ENCODE measurements around the gene ZNRF2. TPM values are rescaled to one million over a fixed set of nuclear protein-coding genes. Genes with fewer than 3 reads are reported as not detected.

Gene ZNRF2
- total and polyA plus RNA-seq, 10 of the 15 experiments (the other 5 are each of a cell fraction or from before 2014, with no cell fraction given), result 1.2 to 20.4 (median 9.5) TPM

- peak; percentile 40; the same call in 1 of the 2 replicates for TF ChIP-seq YY1 (IDR thresholded peaks at IDR 0.05; ENCODE audit: low read depth, low read length)
- peak; percentile 6; the same call in 1 of the 2 replicates for TF ChIP-seq SMARCA5 (IDR thresholded peaks at IDR 0.05)
- TF ChIP-seq TCF3 (IDR thresholded peaks at IDR 0.05; ENCODE audit: borderline replicate concordance, insufficient read depth, low read depth, low read length), result peak; percentile 4; the same call in 1 of the 2 replicates
- no peak for TF ChIP-seq RCOR1 (conservative IDR thresholded peaks at IDR 0.05; ENCODE audit: low read depth, low read length)
- TF ChIP-seq ESRRA (IDR thresholded peaks at IDR 0.05; ENCODE audit: low read length), result no peak
- TF ChIP-seq RELA (IDR thresholded peaks at IDR 0.05; ENCODE audit: borderline replicate concordance, partially characterized antibody), result no peak
- no peak for TF ChIP-seq JUND (IDR thresholded peaks at IDR 0.05; ENCODE audit: low read depth, low read length)
Observed at GRCh38 chr7:30285067-30285535, 704 bp downstream of the ZNRF2 start (continued).

- Histone ChIP-seq H3K9ac (ENCODE audit: control insufficient read depth, insufficient read depth, low read length) (peak overlapping the region; percentile 78), H4K20me1 (ENCODE audit: control insufficient read depth, insufficient read depth) (no peaks in the 10 kb centered on the region), H2AFZ (ENCODE audit: control insufficient read depth, low read depth, low read length) (peak overlapping the region; percentile 54), H3K27ac (ENCODE audit: control insufficient read depth, insufficient read depth) (peak overlapping the region; percentile 83), H3K79me2 (ENCODE audit: control insufficient read depth, insufficient read depth, low read length) (peaks cover 28% of the 10 kb centered on the region), H3K36me3 (ENCODE audit: control insufficient read depth in 2 of 2, insufficient read depth in 2 of 2, low read length in 1 of 2) (no peaks in the 10 kb centered on the region), H3K4me3 (peak overlapping the region; percentile 83), H3K9me3 (replicated peaks; ENCODE audit: control insufficient read depth, insufficient read depth, low read length) (no peaks in the 10 kb centered on the region), H3K4me2 (ENCODE audit: control insufficient read depth, insufficient read depth) (peak overlapping the region; percentile 95), H3K4me1 (ENCODE audit: control insufficient read depth, insufficient read depth, low read length) (peaks cover 11% of the 10 kb centered on the region), H3K27me3 (replicated peaks in 1 of 2; ENCODE audit: control insufficient read depth in 2 of 2, insufficient read depth in 2 of 2, low read length in 1 of 2) (no peaks in the 10 kb centered on the region)
- RAD21 ChIA-PET (ENCODE audit: unreplicated experiment), result interaction anchor here (5.3 kb wide), 1 partner anchor 64 kb away, joined by 28 read pairs; no protein-coding TSS in a partner anchor
- BruUV-seq (replicated peaks), result no TSS peak
- FAIRE-seq (peak; percentile 68), DNase-seq (ENCODE audit: low read depth, low spot score) (no peak), ATAC-seq (no peak)
- in situ Hi-C loops (cut with MboI), result no loop called here
- SMC1A ChIA-PET (ENCODE audit: uncharacterized antibody, unreplicated experiment), result interaction anchor here (1.0 to 1.6 kb wide), 6 partner anchors 37 to 123 kb away, joined by 3 to 6 read pairs (median 3); no protein-coding TSS in a partner anchor
- CTCF ChIA-PET, result interaction anchor here (1.1 to 3.0 kb wide), 5 partner anchors 10 to 123 kb away, joined by 3 to 10 read pairs (median 4); no protein-coding TSS in a partner anchor
- 1% methylated on average over 33 of the region's 79 CpGs for WGBS (ENCODE audit: insufficient coverage, insufficient replicate concordance, low lambda C conversion rate, missing lambda C conversion rate)
- intact Hi-C loops (cut with micrococcal nuclease; ENCODE audit: unreplicated experiment), result loop anchor here (2.0 to 10.0 kb wide), 6 partner anchors 37 to 219 kb away; partner anchors contain the start of gene GGCT
- POLR2A ChIA-PET, result interaction anchor here (1.2 to 3.1 kb wide), 3 partner anchors 26 to 63 kb away, joined by 3 to 23 read pairs (median 4); no protein-coding TSS in a partner anchor
- TF ChIP-seq YY1 (IDR thresholded peaks at IDR 0.05; ENCODE audit: low read depth, low read length) (0 out of 2 replicates have a peak, but pooled peaks have one; percentile 5), ZNF592 (IDR thresholded peaks at IDR 0.05) (no peak), SUPT20H (IDR thresholded peaks at IDR 0.05; ENCODE audit: borderline replicate concordance, control insufficient read depth, low read depth, low read length) (no peak), CREB1 (IDR thresholded peaks at IDR 0.05; ENCODE audit: low read depth) (peak; percentile 46; the same call in 1 of the 2 replicates), CREM (IDR thresholded peaks at IDR 0.05; ENCODE audit: low read depth) (peak; percentile 46), CBX5 (IDR thresholded peaks at IDR 0.05; ENCODE audit: low read depth) (peak; percentile 86), NFIC (IDR thresholded peaks at IDR 0.05; ENCODE audit: low read depth, low read length) (peak; percentile 53; the same call in 1 of the 2 replicates), IKZF2 (IDR thresholded peaks at IDR 0.05) (peak; percentile 65 to 72), SREBF1 (IDR thresholded peaks at IDR 0.05; ENCODE audit: low read length) (no peak), NR2F1 (conservative IDR thresholded peaks at IDR 0.05) (peak; percentile 60), PBX3 (IDR thresholded peaks at IDR 0.05; ENCODE audit: insufficient replicate concordance, low read depth, low read length) (no peak)
Observed at GRCh38 chr7:30285536-30286284, 1.3 kb downstream of the ZNRF2 start.

Measured in GM12878 (cell line).